GM19328 (cell line): ENCODE results near the gene WDR93.
"Not testable (repeated sequence)": the region's sequence is repeated elsewhere in the genome, so short reads cannot be mapped to it uniquely, and the experiment has no call there.

Experiments
- ATAC-seq: cut with Tn5 transposase; IDR thresholded peaks from one replicate; pipeline ENCODE4 v1.9.1; 2021; ENCODE audit warnings: mild to moderate bottlenecking, moderate library complexity; ENCODE audit not compliant: unreplicated experiment

The WDR93 gene

GRCh38 chr15:89681146-89681545 is 9.5 kb upstream of the WDR93 start:
- no peak for ATAC-seq

GRCh38 chr15:89685995-89686394 is 4.6 kb upstream of the WDR93 start:
- ATAC-seq: no peak

GRCh38 chr15:89686522-89686921 is 4.1 kb upstream of the WDR93 start:
- no peak for ATAC-seq

DNA sequence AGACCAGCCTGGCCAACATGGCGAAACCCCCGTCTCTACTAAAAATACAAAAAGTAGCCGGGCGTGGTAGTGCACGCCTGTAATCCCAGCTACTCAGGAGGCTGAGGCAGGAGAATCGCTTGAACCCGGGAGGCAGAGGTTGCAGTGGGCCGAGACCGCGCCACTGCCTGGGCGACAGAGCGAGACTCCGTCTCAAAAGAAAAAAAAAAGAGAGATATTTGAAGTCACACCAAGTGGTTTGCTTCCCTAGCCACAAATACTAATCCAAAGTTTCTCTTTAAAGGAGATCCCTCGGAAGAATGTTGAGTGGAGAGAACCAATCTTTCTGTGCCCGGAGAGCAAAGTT is 708 bp upstream of the WDR93 start:
- not testable (repeated sequence) for ATAC-seq

- no peak for ATAC-seq
Observed at GRCh38 chr15:89693091-89693490, 2.5 kb downstream of the WDR93 start.

- ATAC-seq: no peak
Observed at GRCh38 chr15:89693696-89694095, 3.1 kb downstream of the WDR93 start.

DNA sequence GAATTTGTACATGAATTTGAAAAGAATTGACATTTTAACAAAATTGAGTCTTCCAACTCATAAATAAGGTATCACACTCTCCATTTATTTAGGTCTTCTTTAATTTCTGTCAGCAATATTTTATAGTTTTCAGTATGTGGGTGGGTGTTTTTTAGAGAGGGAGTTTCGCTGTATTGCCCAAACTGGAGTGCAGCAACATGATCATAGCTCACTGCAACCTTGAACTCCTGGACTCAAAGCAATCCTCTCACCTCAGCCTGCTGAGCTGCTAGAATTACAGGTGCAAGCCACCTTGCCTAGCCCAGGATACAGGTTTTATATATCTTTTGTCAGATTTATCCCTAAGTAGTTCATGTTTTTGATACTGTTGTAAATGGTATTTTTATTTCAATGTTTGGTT is 4.6 kb downstream of the WDR93 start:
- no peak for ATAC-seq

GRCh38 chr15:89704411-89704810 is 13.8 kb downstream of the WDR93 start:
- no peak for ATAC-seq

GRCh38 chr15:89707577-89707976 is 17.0 kb downstream of the WDR93 start:
- no peak for ATAC-seq

GRCh38 chr15:89714775-89715174 is 24.2 kb downstream of the WDR93 start:
- ATAC-seq: no peak

- ATAC-seq: no peak
Observed at GRCh38 chr15:89723031-89723430, 32.4 kb downstream of the WDR93 start.

DNA sequence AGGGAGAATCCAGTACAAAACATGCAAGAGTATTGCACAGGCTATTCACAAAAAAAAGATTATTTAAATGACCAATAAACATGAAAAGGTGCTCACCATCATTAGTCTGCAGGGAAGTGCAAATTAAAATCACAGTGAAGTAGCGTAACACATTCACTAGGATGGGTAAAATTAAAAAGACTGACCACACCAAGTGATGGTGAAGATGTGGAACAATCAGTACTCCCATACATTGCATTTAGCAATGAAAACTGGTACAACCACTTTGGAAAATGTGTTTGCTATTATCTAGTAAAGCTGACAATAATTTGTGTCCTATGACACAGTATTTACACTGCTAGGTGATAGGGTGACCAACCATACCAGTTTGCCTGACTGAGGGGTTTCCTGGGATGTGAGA is 34.0 kb downstream of the WDR93 start:
- no peak for ATAC-seq

DNA sequence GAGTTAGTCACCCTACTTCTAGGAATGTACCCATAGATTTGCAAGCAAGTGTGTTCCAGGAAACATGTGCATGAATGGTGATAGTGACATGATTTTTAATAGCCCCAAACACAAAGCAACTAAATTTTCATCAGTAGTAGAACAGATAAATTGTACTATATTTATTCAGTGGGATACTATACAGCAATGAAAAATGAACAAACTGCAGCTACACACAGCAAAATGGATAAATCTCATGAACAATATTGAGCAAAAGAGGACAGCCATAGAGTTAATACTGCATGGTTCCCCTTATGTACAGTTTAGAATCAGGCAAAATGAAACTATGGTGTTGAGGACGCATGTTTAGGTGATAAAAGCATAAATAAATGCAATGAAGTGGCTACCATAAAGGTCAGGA is 34.5 kb downstream of the WDR93 start:
- ATAC-seq: no peak

DNA sequence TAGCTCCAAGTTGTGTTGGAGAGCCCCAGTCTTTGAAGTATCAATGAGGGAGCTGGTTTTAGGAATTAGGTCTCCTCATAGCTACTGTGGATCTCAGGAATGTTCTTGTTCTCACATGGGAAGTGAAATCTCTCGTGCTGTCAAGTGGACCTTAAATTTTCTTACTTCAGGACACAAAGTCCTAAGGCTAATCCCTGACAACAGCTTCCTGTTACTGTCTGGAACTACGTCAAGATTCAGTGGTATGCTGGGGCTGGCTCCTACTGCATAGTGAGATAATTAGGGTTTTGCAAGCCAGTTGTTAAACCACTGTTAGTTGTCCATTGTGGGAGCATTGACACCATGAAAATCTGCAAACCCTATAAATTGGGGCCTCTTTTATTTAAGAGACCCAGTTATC is 37.6 kb downstream of the WDR93 start:
- no peak for ATAC-seq

DNA sequence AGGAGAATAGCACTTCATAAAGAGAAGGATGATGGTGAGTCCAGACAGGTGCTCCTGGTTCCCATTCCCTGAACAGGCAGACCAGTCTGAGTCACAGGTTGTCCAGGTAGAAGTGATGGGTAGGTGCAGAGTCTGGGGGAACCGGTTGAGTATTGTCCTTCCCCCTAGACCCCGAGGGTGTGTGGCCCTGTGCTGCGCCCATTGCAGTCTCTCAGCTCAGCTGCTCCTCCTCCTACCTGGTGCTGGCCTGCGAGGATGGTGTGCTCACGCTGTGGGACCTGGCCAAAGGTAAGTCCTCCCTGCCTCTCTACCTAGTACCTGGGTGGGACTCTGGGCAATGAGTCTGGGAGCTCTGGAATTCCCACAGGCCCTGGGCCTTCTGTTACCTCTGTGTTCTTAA is 40.7 kb downstream of the WDR93 start:
- ATAC-seq: no peak

DNA sequence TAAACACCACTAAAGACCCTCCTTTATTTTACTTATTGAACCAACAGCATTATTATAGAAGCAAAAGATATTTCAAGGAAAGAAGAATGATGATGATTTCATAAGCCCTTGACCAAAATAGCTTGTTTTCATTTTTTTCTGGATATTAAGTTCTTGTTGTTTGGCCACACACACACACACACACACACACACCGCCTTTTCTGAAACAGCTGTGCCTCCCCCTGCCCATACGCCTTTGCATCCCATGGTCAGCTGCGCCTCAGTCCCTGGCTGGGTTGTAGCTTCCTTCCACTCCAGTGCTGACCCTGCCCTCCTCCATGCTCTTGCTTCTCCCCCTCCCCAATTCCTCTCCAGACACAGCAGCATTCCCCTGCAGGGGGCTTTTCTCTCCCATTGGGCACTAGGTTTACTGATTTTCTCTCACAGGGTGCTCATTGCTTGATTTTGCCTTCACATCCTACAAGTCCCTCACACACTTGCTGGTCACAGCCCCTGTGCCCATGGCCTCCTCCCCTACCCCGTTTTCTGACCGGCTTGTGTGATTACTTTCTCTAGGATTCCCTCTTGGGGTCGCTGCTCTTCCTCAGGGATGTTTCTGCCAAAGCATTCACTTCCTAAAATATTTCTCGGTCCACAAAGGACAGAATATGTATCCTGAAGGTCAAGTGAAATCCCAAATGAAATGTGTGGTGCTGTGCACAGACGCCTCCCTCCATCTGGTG is 42.0 kb downstream of the WDR93 start:
- no peak for ATAC-seq

GRCh38 chr15:89735773-89736172 is 45.2 kb downstream of the WDR93 start:
- ATAC-seq: no peak

- ATAC-seq: no peak
Observed at GRCh38 chr15:89740137-89740536, 49.5 kb downstream of the WDR93 start.

- ATAC-seq: no peak
Observed at GRCh38 chr15:89743011-89743410, 52.4 kb downstream of the WDR93 start.

DNA sequence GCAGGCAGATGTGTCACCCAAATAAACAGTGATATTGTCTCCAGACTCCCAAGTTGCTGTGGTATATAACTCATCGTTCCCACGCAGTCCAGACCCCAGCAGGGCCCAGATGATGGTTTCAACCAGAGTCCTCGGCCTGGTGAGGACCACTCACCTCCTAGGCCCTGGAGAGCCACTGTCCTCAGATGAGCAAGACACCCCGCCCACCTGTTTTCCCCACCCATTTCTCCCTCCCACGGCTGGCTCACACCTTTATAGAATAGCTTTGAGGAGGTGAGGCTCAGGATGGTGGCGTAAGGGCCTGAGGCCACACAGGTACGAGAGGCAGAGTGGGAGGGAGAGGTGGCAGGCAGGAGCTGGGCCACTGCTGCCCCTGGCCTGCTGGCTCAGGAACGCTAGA is 53.0 kb downstream of the WDR93 start:
- ATAC-seq: no peak

GRCh38 chr15:89745131-89745530 is 54.5 kb downstream of the WDR93 start:
- ATAC-seq: no peak

GRCh38 chr15:89745768-89746167 is 55.2 kb downstream of the WDR93 start:
- ATAC-seq: no peak

GRCh38 chr15:89746386-89746780 is 55.8 kb downstream of the WDR93 start:
- no peak for ATAC-seq
